Right atrium auricular region (tissue), 2 donors: ENCODE measurements around the gene TMEM35A. TPM values are rescaled to one million over a fixed set of nuclear protein-coding genes. Genes with fewer than 3 reads are reported as not detected.
"Not testable (repeated sequence)": the region's sequence is repeated elsewhere in the genome, so short reads cannot be mapped to it uniquely, and the experiment has no call there.

Experiments used
- DNase-seq: peaks from one replicate; pipeline ENCODE4 v3.0.0-alpha.2; 2019; ENCODE audit warnings: low spot score
- H3K27ac ChIP-seq, 2 donors: fragments of 200-600 bp; sonication (generic); 1 replicate in 1 of 2; 2 replicates in 1 of 2; pipeline ENCODE4 v1.5.1; 2016 to 2019
- H3K27me3 ChIP-seq, 2 donors: fragments of 200-600 bp; sonication (generic); one replicate each; pipeline versions ENCODE4 v1.5.1 to v1.6.0; 2017 to 2019
- H3K36me3 ChIP-seq: fragments of 200-600 bp; sonication (generic); one replicate; pipeline ENCODE4 v1.5.1; 2016
- H3K4me1 ChIP-seq, 2 donors: fragments of 200-600 bp; sonication (generic); one replicate each; pipeline versions ENCODE4 v1.5.1 to v1.6.0; 2017 to 2019
- H3K4me3 ChIP-seq, 2 donors: fragments of 200-600 bp; sonication (generic); 1 replicate in 1 of 2; 2 replicates in 1 of 2; pipeline ENCODE4 v1.5.1; 2017 to 2019; ENCODE audit warnings: mild to moderate bottlenecking in 1 of 2, moderate library complexity in 1 of 2
- H3K9me3 ChIP-seq, 2 donors: fragments of 200-600 bp; sonication (generic); one replicate each; pipeline ENCODE4 v1.5.1; 2019
- CTCF ChIP-seq, 2 donors: fragments of 200-600 bp; sonication (generic); IDR thresholded peaks; one replicate each; pipeline ENCODE4 v1.5.1; 2019; ENCODE audit warnings: antibody characterized with exemption in 2 of 2
- total RNA-seq, 2 donors: library from RNA; depleted of rRNA; stranded (reverse); fragments of >200 nt; gene quantifications; one replicate each; pipeline ENCODE4 v1.1.0, GENCODE V29; 2016

TMEM35A gene
- total RNA-seq, 2 donors from 2014 or later, result 0.33 TPM; not detected in 1

GRCh38 chrX:101051549-101052302 is 27.0 kb upstream of the TMEM35A start, which contains the start of gene TRMT2B:
TSS of gene TRMT2B (minus strand) at chrX:101052111. CDS start at chrX:101042289, 9,822 bp downstream.
- Histone ChIP-seq H3K4me1 (no peaks in the 10 kb centered on the region), H3K4me3 (peak within 1 kb of the TSS; percentile 57 to 63), H3K27me3 (no peaks in the 10 kb centered on the region), H3K27ac (peak within 1 kb of the TSS; percentile 78 to 89), H3K36me3 (no peaks in the 10 kb centered on the region), H3K9me3 (no peaks in the 10 kb centered on the region)
- no peak for TF ChIP-seq CTCF (IDR thresholded peaks at IDR 0.05)
- peak; percentile 84 for DNase-seq

DNA sequence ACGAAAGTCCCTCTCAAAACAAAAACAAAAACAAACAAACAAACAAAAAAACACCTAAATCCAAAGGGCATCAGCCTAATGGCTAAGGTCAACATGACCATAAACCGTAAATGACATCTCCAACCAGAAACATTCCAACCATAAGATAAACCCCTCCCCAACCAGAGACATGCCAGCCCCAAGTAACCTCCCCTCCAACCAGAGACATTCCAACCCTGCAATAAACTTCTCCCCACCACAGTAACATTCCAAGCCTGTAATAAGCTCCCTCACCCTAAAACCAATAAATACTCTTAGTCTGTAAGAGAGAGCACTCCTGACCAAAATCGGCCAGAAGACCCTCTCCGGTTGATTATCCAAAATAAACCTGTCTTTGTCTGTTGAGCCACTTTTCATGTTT is 22.1 kb upstream of the TMEM35A start:
- H3K27ac ChIP-seq, H3K4me1 ChIP-seq, H3K36me3 ChIP-seq, DNase-seq, H3K4me3 ChIP-seq, H3K9me3 ChIP-seq, H3K27me3 ChIP-seq: not testable (repeated sequence)

- Histone ChIP-seq H3K4me3 (no peak overlapping the region), H3K27me3 (no peaks in the 10 kb centered on the region), H3K36me3 (no peaks in the 10 kb centered on the region), H3K4me1 (no peaks in the 10 kb centered on the region), H3K9me3 (no peaks in the 10 kb centered on the region), H3K27ac (no peak overlapping the region)
- DNase-seq, result no peak
- no peak for TF ChIP-seq CTCF (IDR thresholded peaks at IDR 0.05)
Observed at GRCh38 chrX:101057093-101057714, 21.5 kb upstream of the TMEM35A start.

DNA sequence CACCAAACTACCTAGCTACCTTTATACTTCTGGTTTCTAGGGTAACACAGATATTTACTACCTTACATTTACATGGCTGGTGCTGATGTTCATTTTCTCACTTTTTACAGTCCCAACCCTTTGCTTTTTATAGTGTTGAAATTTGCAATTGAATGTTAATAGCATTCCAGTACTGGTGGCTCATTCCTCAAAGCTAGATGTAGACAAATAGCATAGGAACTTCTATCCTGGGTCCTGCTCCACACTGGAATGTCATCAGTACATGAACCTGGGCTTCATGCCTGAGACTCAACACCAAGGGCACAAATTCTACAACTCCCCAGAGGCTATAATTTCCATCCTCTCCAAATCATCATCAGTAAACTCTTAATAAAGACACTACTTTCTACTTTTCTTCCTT is 16.5 kb upstream of the TMEM35A start:
- no peak overlapping the region for H3K4me3 ChIP-seq
- no peak for DNase-seq
- no peaks in the 10 kb centered on the region for H3K27me3 ChIP-seq
- H3K9me3 ChIP-seq, result no peaks in the 10 kb centered on the region
- no peaks in the 10 kb centered on the region for H3K4me1 ChIP-seq
- no peak overlapping the region for H3K27ac ChIP-seq
- TF ChIP-seq CTCF (IDR thresholded peaks at IDR 0.05), result no peak
- H3K36me3 ChIP-seq, result no peaks in the 10 kb centered on the region

GRCh38 chrX:101071582-101071981 is 7.1 kb upstream of the TMEM35A start:
- no peaks in the 10 kb centered on the region for H3K36me3 ChIP-seq
- no peak overlapping the region for H3K27ac ChIP-seq
- H3K4me3 ChIP-seq, result no peak overlapping the region
- no peak for DNase-seq
- H3K4me1 ChIP-seq, result no peaks in the 10 kb centered on the region
- no peak for TF ChIP-seq CTCF (IDR thresholded peaks at IDR 0.05)
- H3K9me3 ChIP-seq, result no peaks in the 10 kb centered on the region
- no peaks in the 10 kb centered on the region for H3K27me3 ChIP-seq

DNA sequence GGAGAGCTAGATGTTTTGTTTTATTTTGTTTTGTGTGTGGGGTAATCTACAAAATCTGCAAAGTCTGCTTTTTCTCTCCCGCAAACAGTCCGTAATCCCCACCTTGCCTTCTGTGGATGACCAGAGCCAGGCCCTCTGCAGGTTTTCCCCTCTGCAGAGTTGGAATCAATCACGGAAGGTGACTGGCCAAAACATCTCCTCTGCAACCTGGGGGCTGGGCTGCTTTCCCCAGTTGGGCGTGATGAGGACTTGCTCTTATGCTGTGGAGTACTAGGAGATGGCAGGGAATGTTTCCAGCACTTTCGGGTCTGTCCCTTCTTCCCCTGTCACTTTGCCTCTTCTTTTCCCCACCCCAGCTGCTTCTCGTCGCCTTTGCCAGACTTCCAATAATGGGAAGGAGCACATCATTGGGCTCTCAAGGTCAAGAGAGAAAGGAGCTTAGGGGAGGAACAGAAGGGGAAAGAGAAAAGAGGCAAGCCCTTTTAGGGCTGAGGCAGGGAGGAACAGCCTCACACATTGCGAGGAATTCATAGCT is 1.1 kb downstream of the TMEM35A start:
- DNase-seq, result no peak
- Histone ChIP-seq H3K27ac (no peak overlapping the region), H3K4me3 (no peak overlapping the region), H3K4me1 (no peaks in the 10 kb centered on the region), H3K9me3 (no peaks in the 10 kb centered on the region), H3K27me3 (no peaks in the 10 kb centered on the region), H3K36me3 (no peaks in the 10 kb centered on the region)
- no peak for TF ChIP-seq CTCF (IDR thresholded peaks at IDR 0.05)
